H1 (cell line): ENCODE data around the gene C18orf54. TPM values are rescaled to one million over a fixed set of nuclear protein-coding genes. Genes with fewer than 3 reads are reported as not detected.

Source experiments
- CTCF ChIA-PET: fragments of 300-600 bp; sonication (Branson Sonifier 250); formaldehyde crosslinking; loops from one replicate; lab custom pipeline; 2021; ENCODE audit not compliant: partially characterized antibody; lab: Charles Lee
- POLR2A ChIA-PET: fragments of 300-600 bp; sonication (Branson Sonifier 250); formaldehyde crosslinking; loops from one replicate; lab custom pipeline; 2021; ENCODE audit warnings: inconsistent platforms; ENCODE audit not compliant: partially characterized antibody; lab: Charles Lee
- DNase-seq, 2 experiments: peaks; one replicate each; pipeline versions ENCODE4 v3.0.0 to v3.0.0-alpha.2; 2010 to 2022; ENCODE audit warnings: low spot score in 2 of 2, low read depth in 1 of 2, mixed read lengths in 1 of 2
- FAIRE-seq: peaks from 2 replicates; lab custom pipeline; 2011; peaks lifted over from hg19 to GRCh38; lab: Jason Lieb, UNC
- H2AFZ ChIP-seq: 2 replicates; pipeline ENCODE4 v1.8.1; 2012; ENCODE audit warnings: low read length, inconsistent platforms
- H2AK5ac ChIP-seq: 2 replicates; pipeline ENCODE4 v1.6.1; 2013; ENCODE audit warnings: low read depth, low read length
- H2BK120ac ChIP-seq: replicated peaks from 2 replicates; pipeline ENCODE3; 2013; ENCODE audit warnings: low read depth, low read length, inconsistent platforms
- H2BK12ac ChIP-seq: 2 replicates; pipeline ENCODE4 v1.6.1; 2013; ENCODE audit warnings: low read depth, low read length
- H2BK15ac ChIP-seq: 2 replicates; pipeline ENCODE4 v1.6.1; 2013; ENCODE audit warnings: low read length
- H2BK20ac ChIP-seq: 2 replicates; pipeline ENCODE4 v1.6.1; 2013; ENCODE audit warnings: low read length
- H2BK5ac ChIP-seq: 2 replicates; pipeline ENCODE4 v1.6.1; 2013; ENCODE audit warnings: low read depth, low read length
- H3K14ac ChIP-seq: 2 replicates; pipeline ENCODE4 v1.6.1; 2013; ENCODE audit warnings: inconsistent platforms; ENCODE audit not compliant: insufficient read length
- H3K18ac ChIP-seq: 2 replicates; pipeline ENCODE4 v1.6.1; 2013; ENCODE audit warnings: low read length; ENCODE audit errors: extremely low read depth
- H3K23ac ChIP-seq: 2 replicates; pipeline ENCODE4 v1.6.1; 2013; ENCODE audit warnings: inconsistent platforms; ENCODE audit not compliant: insufficient read length
- H3K23me2 ChIP-seq: 2 replicates; pipeline ENCODE4 v1.6.1; 2013; ENCODE audit warnings: low read depth, low read length
- H3K27ac ChIP-seq: 2 replicates; pipeline ENCODE4 v1.6.1; 2011; ENCODE audit warnings: low read depth, low read length, inconsistent platforms
- H3K27me3 ChIP-seq, 4 experiments: replicated peaks in 1 of 4; 1 replicate in 1 of 4; 2 replicates in 3 of 4; pipeline versions ENCODE4 v1.6.1 to v1.8.1; 2011 to 2013; ENCODE audit warnings: low read length in 3 of 4, mild to moderate bottlenecking in 3 of 4, inconsistent platforms in 2 of 4, mixed read lengths in 2 of 4, moderate library complexity in 1 of 4; ENCODE audit not compliant: control insufficient read depth in 3 of 4, insufficient read depth in 3 of 4; ENCODE audit errors: extremely low read depth in 1 of 4
- H3K36me3 ChIP-seq, 4 experiments: 2 replicates each; pipeline versions ENCODE4 v1.6.1 to v1.8.1; 2011 to 2013; ENCODE audit warnings: mild to moderate bottlenecking in 4 of 4, low read length in 3 of 4, moderate library complexity in 2 of 4, control low read depth in 1 of 4, inconsistent platforms in 1 of 4; ENCODE audit not compliant: insufficient read depth in 4 of 4, control insufficient read depth in 2 of 4
- H3K4ac ChIP-seq: replicated peaks from 2 replicates; pipeline ENCODE3; 2013; ENCODE audit warnings: low read length, low read depth, mixed read lengths, inconsistent platforms; ENCODE audit not compliant: insufficient read length
- H3K4me1 ChIP-seq, 4 experiments: replicated peaks in 1 of 4; 1 replicate in 1 of 4; 2 replicates in 3 of 4; pipeline versions ENCODE4 v1.6.1 to v1.8.1; 2011 to 2013; ENCODE audit warnings: low read length in 3 of 4, inconsistent platforms in 2 of 4, mixed read lengths in 1 of 4; ENCODE audit not compliant: insufficient read depth in 4 of 4, control insufficient read depth in 3 of 4
- H3K4me2 ChIP-seq, 2 experiments: 2 replicates each; pipeline versions ENCODE4 v1.6.1 to v1.8.1; 2011 to 2013; ENCODE audit warnings: low read depth in 2 of 2, low read length in 2 of 2, control low read depth in 1 of 2, inconsistent platforms in 1 of 2, mild to moderate bottlenecking in 1 of 2; ENCODE audit not compliant: insufficient read depth in 1 of 2
- H3K4me3 ChIP-seq, 4 experiments: fragments of 200-600, 300-600 bp in 1 of 4; sonication (generic), shearing (Covaris generic), sonication (Bioruptor Twin) in 1 of 4; 2 replicates each; pipeline versions ENCODE4 v1.5.1 to v1.8.1; 2011 to 2016; ENCODE audit warnings: low read length in 4 of 4, low read depth in 3 of 4, control low read depth in 2 of 4, inconsistent platforms in 2 of 4, mild to moderate bottlenecking in 2 of 4, mixed read lengths in 1 of 4, moderate library complexity in 1 of 4; ENCODE audit not compliant: insufficient read depth in 2 of 4; ENCODE audit errors: extremely low read depth in 1 of 4
- H3K56ac ChIP-seq: replicated peaks from 2 replicates; pipeline ENCODE3; 2013; ENCODE audit warnings: low read depth, mild to moderate bottlenecking, mixed read lengths, low read length, inconsistent platforms; ENCODE audit not compliant: insufficient read length
- H3K79me1 ChIP-seq: 2 replicates; pipeline ENCODE4 v1.6.1; 2013; ENCODE audit warnings: low read depth, low read length, control low read depth
- H3K79me2 ChIP-seq, 2 experiments: 2 replicates each; pipeline versions ENCODE4 v1.6.1 to v1.8.1; 2012 to 2013; ENCODE audit warnings: low read length in 2 of 2, mild to moderate bottlenecking in 2 of 2, inconsistent platforms in 1 of 2; ENCODE audit not compliant: insufficient read depth in 2 of 2, control insufficient read depth in 1 of 2
- H3K9ac ChIP-seq, 4 experiments: replicated peaks in 1 of 4; 1 replicate in 1 of 4; 2 replicates in 3 of 4; pipeline versions ENCODE4 v1.6.1 to v1.8.1; 2011 to 2013; ENCODE audit warnings: low read depth in 3 of 4, low read length in 3 of 4, control low read depth in 2 of 4, mild to moderate bottlenecking in 2 of 4, moderate library complexity in 2 of 4, inconsistent platforms in 1 of 4; ENCODE audit errors: extremely low read depth in 1 of 4
- H3K9me3 ChIP-seq, 2 experiments: 2 replicates each; pipeline versions ENCODE4 v1.6.1 to v1.8.1; 2012 to 2013; ENCODE audit warnings: mild to moderate bottlenecking in 2 of 2, moderate library complexity in 2 of 2, control low read depth in 1 of 2, inconsistent platforms in 1 of 2, low read depth in 1 of 2, low read length in 1 of 2, mixed read lengths in 1 of 2; ENCODE audit not compliant: insufficient read depth in 2 of 2
- H4K20me1 ChIP-seq, 2 experiments: replicated peaks in 1 of 2; 2 replicates each; pipeline versions ENCODE3 to v1.8.1; 2011 to 2013; ENCODE audit warnings: inconsistent platforms in 2 of 2, low read length in 2 of 2, mild to moderate bottlenecking in 1 of 2; ENCODE audit not compliant: insufficient read depth in 2 of 2, control insufficient read depth in 1 of 2
- H4K5ac ChIP-seq: 2 replicates; pipeline ENCODE4 v1.6.1; 2013; ENCODE audit warnings: low read length, low read depth, mixed read lengths, inconsistent platforms; ENCODE audit not compliant: insufficient read length
- H4K8ac ChIP-seq: 2 replicates; pipeline ENCODE4 v1.8.0; 2013; ENCODE audit warnings: mild to moderate bottlenecking, moderate library complexity, low read length, inconsistent platforms; ENCODE audit not compliant: insufficient read depth; ENCODE audit errors: extremely low read depth
- H4K91ac ChIP-seq: replicated peaks from 2 replicates; pipeline ENCODE3; 2013; ENCODE audit warnings: low read length, mixed read lengths, inconsistent platforms; ENCODE audit not compliant: insufficient read length
- BACH1 ChIP-seq: IDR thresholded peaks from 2 replicates; pipeline ENCODE4 v1.6.1; 2012; ENCODE audit warnings: low read length, improper control_type of control experiment
- CHD1 ChIP-seq: IDR thresholded peaks from 2 replicates; pipeline ENCODE4 v1.6.1; 2012; ENCODE audit warnings: low read depth, low read length, improper control_type of control experiment
- HDAC2 ChIP-seq, 2 experiments: fragments of 300-600 bp in 1 of 2; sonication (generic) in 1 of 2; IDR thresholded peaks; 2 replicates each; pipeline ENCODE4 v1.6.1; 2011 to 2012; ENCODE audit warnings: low read depth in 2 of 2, low read length in 2 of 2, mild to moderate bottlenecking in 2 of 2, moderate library complexity in 2 of 2, borderline replicate concordance in 1 of 2, inconsistent platforms in 1 of 2
- KDM1A ChIP-seq: fragments of 200-600, 300-600 bp; sonication (generic); IDR thresholded peaks from 2 replicates; pipeline ENCODE4 v1.7.1; 2016; ENCODE audit warnings: mild to moderate bottlenecking, low read length, borderline replicate concordance
- MAFK ChIP-seq: IDR thresholded peaks from 2 replicates; pipeline ENCODE4 v1.6.1; 2012; ENCODE audit warnings: low read depth, mild to moderate bottlenecking, improper control_type of control experiment, low read length
- NANOG ChIP-seq: IDR thresholded peaks from 2 replicates; pipeline ENCODE4 v1.6.1; 2011; ENCODE audit warnings: low read length, low read depth, mild to moderate bottlenecking, inconsistent platforms; ENCODE audit not compliant: insufficient read depth, poor library complexity, severe bottlenecking
- POU5F1 ChIP-seq: IDR thresholded peaks from 2 replicates; pipeline ENCODE4 v1.6.1; 2011; ENCODE audit warnings: low read depth, mild to moderate bottlenecking, low read length, moderate library complexity
- RBBP5 ChIP-seq: IDR thresholded peaks from 2 replicates; pipeline ENCODE4 v1.7.1; 2012; ENCODE audit warnings: low read depth, mild to moderate bottlenecking, inconsistent platforms, low read length, moderate library complexity, borderline replicate concordance
- ZNF274 ChIP-seq: IDR thresholded peaks from 2 replicates; pipeline ENCODE4 v1.7.0; 2012; ENCODE audit warnings: low read length, borderline replicate concordance; ENCODE audit errors: extremely low read depth
- WGBS, 2 experiments: shearing (Covaris generic) in 1 of 2; methylation state at CpG; one replicate each; pipeline versions ENCODE4 v1.1.6 to v1.1.7; 2013 to 2015; ENCODE audit warnings: low lambda C conversion rate in 2 of 2, mixed read lengths in 2 of 2, inconsistent platforms in 1 of 2, low coverage in 1 of 2, missing lambda C conversion rate in 1 of 2; ENCODE audit not compliant: insufficient replicate concordance in 2 of 2, insufficient coverage in 1 of 2, insufficient read length in 1 of 2; ENCODE audit errors: extremely low coverage in 1 of 2, missing lambda C conversion rate in 1 of 2; 5-methylcytosine and 5-hydroxymethylcytosine counted together
- polyA plus RNA-seq, 7 experiments: library from polyadenylated mRNA; depleted of rRNA in 3 of 7; stranded (reverse) in 5 of 7; unstranded in 2 of 7; fragments of >200 nt in 5 of 7; fragments of 200-250 nt in 2 of 7; gene quantifications; 1 replicate in 5 of 7; 2 replicates in 1 of 7; 4 replicates in 1 of 7; pipeline versions ENCODE4 v1.2.1 to v1.2.3, GENCODE V29; 2011 to 2013; ENCODE audit warnings: missing spikeins in 2 of 7, mixed read lengths in 2 of 7
- total RNA-seq: library from RNA; stranded (reverse); fragmentation: NEBNext Ultra II Directional; extraction: Animal tissue kit (Norgen Biotek cat#: 25700); gene quantifications from 2 replicates; pipeline ENCODE4 v1.2.1, GENCODE V29; 2021
- TF ChIP-seq, protein P1 (sequence below): IDR thresholded peaks from 2 replicates; pipeline ENCODE4 v1.6.1; 2011; ENCODE audit warnings: low read depth, mild to moderate bottlenecking, low read length; ENCODE audit not compliant: insufficient read depth

C18orf54 gene
- total and polyA plus RNA-seq, 2 of the 8 experiments (the other 6 are each of a cell fraction or from before 2014, with no cell fraction given), result 6.7 to 30.9 TPM

DNA sequence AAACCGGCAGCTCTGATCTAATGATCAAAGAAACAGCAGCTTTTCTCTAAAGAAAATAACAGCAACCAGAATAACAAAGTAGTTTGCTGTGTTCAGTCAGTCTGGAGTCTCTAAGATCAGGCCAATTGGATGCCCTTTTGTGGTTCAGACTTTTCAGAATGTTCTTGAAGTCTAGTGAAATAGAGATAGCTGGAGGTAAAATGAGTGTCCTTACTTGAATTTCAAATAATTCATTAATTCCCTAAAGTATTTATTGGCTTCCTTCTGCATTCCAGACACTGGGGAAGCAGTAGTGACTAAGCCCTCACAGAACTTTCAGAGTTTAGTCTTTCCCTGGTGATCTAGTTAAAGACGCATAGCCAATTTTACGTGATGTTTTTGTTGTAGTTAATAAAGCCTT lies 58.7 kb downstream of the C18orf54 start:
- ChIA-PET CTCF (interaction anchor here (0.6 to 1.8 kb wide), 5 partner anchors 21 to 817 kb away, joined by 3 to 6 read pairs (median 4); no protein-coding TSS in a partner anchor), POLR2A (no interaction called here)
- H2BK12ac ChIP-seq, result no peak overlapping the region
- H3K27me3 ChIP-seq, result no peaks in the 10 kb centered on the region
- no peak overlapping the region for H2BK15ac ChIP-seq
- H3K23ac ChIP-seq, result no peak overlapping the region
- FAIRE-seq (no peak), DNase-seq (no peak)
- H3K9me3 ChIP-seq, result no peaks in the 10 kb centered on the region
- no peak overlapping the region for H2AFZ ChIP-seq
- no peaks in the 10 kb centered on the region for H3K79me2 ChIP-seq
- H3K23me2 ChIP-seq, result no peaks in the 10 kb centered on the region
- no peak overlapping the region for H3K18ac ChIP-seq
- TF ChIP-seq RBBP5 (no peak), ZNF274 (no peak), HDAC2 (IDR thresholded peaks at IDR 0.05; ENCODE audit: borderline replicate concordance in 1 of 2, low read depth in 2 of 2, low read length in 2 of 2) (no peak), MAFK (no peak), NANOG (no peak), POU5F1 (no peak), KDM1A (no peak), BACH1 (no peak), CHD1 (no peak)
- TF ChIP-seq, protein P1, sequence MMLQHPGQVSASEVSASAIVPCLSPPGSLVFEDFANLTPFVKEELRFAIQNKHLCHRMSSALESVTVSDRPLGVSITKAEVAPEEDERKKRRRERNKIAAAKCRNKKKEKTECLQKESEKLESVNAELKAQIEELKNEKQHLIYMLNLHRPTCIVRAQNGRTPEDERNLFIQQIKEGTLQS, result no peak
- H3K56ac ChIP-seq, result no peak overlapping the region
- H3K4me3 ChIP-seq, result no peak overlapping the region
- H2AK5ac ChIP-seq, result no peak overlapping the region
- no peaks in the 10 kb centered on the region for H3K4me1 ChIP-seq
- H3K27ac ChIP-seq, result no peak overlapping the region
- H3K4me2 ChIP-seq, result no peak overlapping the region
- 89% methylated on average over 3 of the region's 3 CpGs; no CpG with 5 or more reads in 1 of the 2 experiments for WGBS, 2 experiments
- no peak overlapping the region for H2BK120ac ChIP-seq
- H3K4ac ChIP-seq, result no peak overlapping the region
- no peak overlapping the region for H4K91ac ChIP-seq
- H4K8ac ChIP-seq, result no peak overlapping the region
- H3K14ac ChIP-seq, result no peak overlapping the region
- H3K79me1 ChIP-seq, result no peaks in the 10 kb centered on the region
- no peaks in the 10 kb centered on the region for H4K20me1 ChIP-seq
- peak overlapping the region in 1 of 4 experiments; percentile 34; a peak in 1 of 7 replicates for H3K9ac ChIP-seq
- no peak overlapping the region for H2BK20ac ChIP-seq
- H3K36me3 ChIP-seq, result no peaks in the 10 kb centered on the region
- no peak overlapping the region for H2BK5ac ChIP-seq
- no peak overlapping the region for H4K5ac ChIP-seq
